Skeletal muscle satellite cell (primary cell): ENCODE data around the gene RHOG.

Experiments used
- H3K27me3 ChIP-seq: 2 replicates; pipeline ENCODE4 v1.7.0; 2013; ENCODE audit warnings: low read length; ENCODE audit not compliant: control insufficient read depth, insufficient read depth
- H3K36me3 ChIP-seq: 2 replicates; pipeline ENCODE4 v1.7.0; 2013; ENCODE audit warnings: mild to moderate bottlenecking, control low read depth, low read length; ENCODE audit not compliant: insufficient read depth
- H3K4me1 ChIP-seq: 2 replicates; pipeline ENCODE4 v1.7.0; 2013; ENCODE audit warnings: low read length; ENCODE audit not compliant: control insufficient read depth, insufficient read depth
- H3K4me2 ChIP-seq: 2 replicates; pipeline ENCODE4 v1.7.0; 2013; ENCODE audit warnings: mild to moderate bottlenecking, low read length
- H3K4me3 ChIP-seq: 2 replicates; pipeline ENCODE4 v1.7.0; 2013; ENCODE audit warnings: low read length
- H3K9ac ChIP-seq: 2 replicates; pipeline ENCODE4 v1.7.0; 2013; ENCODE audit warnings: mild to moderate bottlenecking, low read depth, low read length, moderate library complexity
- H3K9me3 ChIP-seq: replicated peaks from 2 replicates; pipeline ENCODE4 v1.7.0; 2013; ENCODE audit warnings: mild to moderate bottlenecking, control low read depth, low read length

The RHOG gene

DNA sequence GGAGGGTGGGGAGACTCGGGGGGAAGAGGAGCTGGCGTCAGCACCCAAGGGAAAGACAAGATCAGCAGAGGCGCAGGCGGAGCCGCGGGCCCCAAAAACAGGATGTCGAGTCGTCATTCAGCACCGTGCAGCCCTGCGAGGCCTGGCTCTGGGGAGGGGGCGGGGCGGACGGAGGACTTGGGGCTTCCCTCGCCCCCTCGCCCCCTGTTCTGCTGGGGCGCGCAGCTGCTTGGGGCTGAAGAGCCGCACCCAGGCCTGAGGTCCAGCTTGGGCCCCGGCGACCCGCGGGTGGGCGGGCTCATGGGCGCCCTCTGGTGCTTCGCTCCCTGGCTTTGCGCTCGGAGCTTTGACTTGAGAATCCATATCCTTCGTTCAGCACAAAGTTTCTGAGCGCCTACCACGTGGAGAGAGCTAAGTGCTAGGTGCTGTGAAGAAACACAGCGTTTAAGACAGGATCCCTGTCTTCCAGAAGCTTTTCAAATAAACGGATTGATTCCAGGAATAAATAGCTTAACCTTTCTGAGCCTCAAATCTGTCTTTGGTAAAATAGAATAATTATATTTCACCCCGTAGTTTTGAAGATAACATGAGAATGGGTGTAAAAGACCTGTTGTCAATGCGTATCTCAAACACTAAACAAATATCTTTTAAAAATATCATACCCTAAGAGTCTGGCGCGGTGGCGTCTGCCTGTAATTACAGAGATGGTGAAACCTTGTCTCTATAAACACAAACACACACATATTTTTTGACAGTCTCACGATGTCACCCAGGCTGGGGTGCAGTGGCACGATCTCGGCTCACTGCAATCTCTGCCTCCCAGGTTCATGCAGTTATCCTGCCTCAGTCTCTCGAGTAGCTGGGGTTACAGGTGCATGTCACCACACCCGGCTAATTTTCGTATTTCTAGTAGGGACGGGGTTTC, 929 bp upstream of the RHOG start:
- Histone ChIP-seq H3K9ac (peak overlapping the region; percentile 91), H3K36me3 (no peaks in the 10 kb centered on the region), H3K4me3 (peak overlapping the region; percentile 97), H3K27me3 (no peaks in the 10 kb centered on the region), H3K9me3 (no peaks in the 10 kb centered on the region), H3K4me2 (peak overlapping the region; percentile 82), H3K4me1 (peaks cover 32% of the 10 kb centered on the region)

- Histone ChIP-seq H3K4me3 (peak overlapping the region; percentile 97), H3K9me3 (no peaks in the 10 kb centered on the region), H3K27me3 (no peaks in the 10 kb centered on the region), H3K36me3 (peaks cover 3% of the 10 kb centered on the region), H3K9ac (peak overlapping the region; percentile 91), H3K4me2 (peak overlapping the region; percentile 98), H3K4me1 (peaks cover 38% of the 10 kb centered on the region)
These were observed 522 bp downstream of the RHOG start for GRCh38 chr11:3840004-3840869.

DNA sequence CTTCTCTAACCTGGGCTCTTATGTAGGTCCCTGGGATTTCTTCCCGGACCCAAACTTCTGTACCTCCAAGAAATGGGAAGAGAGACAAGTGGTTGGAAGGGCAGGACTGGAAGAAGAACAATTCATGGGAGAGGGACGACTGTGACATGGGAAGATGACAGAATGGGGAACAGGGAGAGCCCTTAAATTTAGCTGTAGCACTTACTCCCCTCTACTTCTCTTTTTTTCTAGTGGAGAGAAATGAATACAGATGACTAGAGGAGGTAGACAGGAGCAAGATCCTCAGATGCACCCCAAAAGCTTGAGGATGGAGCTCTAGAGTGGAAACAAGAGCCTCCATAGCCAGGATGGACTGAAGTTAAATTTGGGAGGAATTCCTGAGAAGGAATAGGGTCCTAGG, 2.3 kb downstream of the RHOG start:
- H3K9ac ChIP-seq = no peak overlapping the region
- peak overlapping the region; percentile 98 for H3K4me2 ChIP-seq
- H3K27me3 ChIP-seq = no peaks in the 10 kb centered on the region
- H3K36me3 ChIP-seq = peaks cover 17% of the 10 kb centered on the region
- peaks cover 45% of the 10 kb centered on the region for H3K4me1 ChIP-seq
- peak overlapping the region; percentile 97 for H3K4me3 ChIP-seq
- no peaks in the 10 kb centered on the region for H3K9me3 ChIP-seq

GRCh38 chr11:3837793-3838192, 3.0 kb downstream of the RHOG start:
- Histone ChIP-seq H3K4me3 (no peak overlapping the region), H3K4me2 (peak overlapping the region; percentile 5), H3K9ac (no peak overlapping the region), H3K9me3 (no peaks in the 10 kb centered on the region), H3K27me3 (no peaks in the 10 kb centered on the region), H3K4me1 (peaks cover 45% of the 10 kb centered on the region), H3K36me3 (peaks cover 18% of the 10 kb centered on the region)

DNA sequence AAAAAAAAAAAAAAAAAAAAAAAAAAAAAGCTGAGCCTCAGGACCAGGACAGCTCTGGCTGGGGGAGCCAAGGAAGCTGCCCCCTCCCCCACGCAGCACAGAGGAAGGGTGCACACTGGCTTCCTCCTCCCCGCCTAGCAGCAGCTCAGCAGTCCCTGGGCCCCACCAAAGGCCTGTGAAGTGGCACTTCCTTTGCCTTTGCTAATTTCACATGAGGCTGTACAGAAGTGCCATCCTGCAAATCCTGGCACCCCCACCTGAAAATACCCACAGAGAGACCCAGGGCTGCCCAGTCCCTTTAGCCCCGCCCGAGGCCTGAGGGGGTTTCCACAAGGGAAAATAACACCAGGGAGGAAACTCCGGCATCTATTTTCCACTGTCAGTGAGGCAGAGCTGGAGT, 3.9 kb downstream of the RHOG start:
- H3K4me1 ChIP-seq = peaks cover 42% of the 10 kb centered on the region
- H3K9me3 ChIP-seq = no peaks in the 10 kb centered on the region
- no peaks in the 10 kb centered on the region for H3K27me3 ChIP-seq
- H3K36me3 ChIP-seq = peaks cover 18% of the 10 kb centered on the region
- H3K4me3 ChIP-seq = no peak overlapping the region
- no peak overlapping the region for H3K9ac ChIP-seq
- H3K4me2 ChIP-seq = no peak overlapping the region

GRCh38 chr11:3835751-3836150, 5.0 kb downstream of the RHOG start:
- Histone ChIP-seq H3K4me2 (no peak overlapping the region), H3K4me3 (no peak overlapping the region), H3K9me3 (no peaks in the 10 kb centered on the region), H3K4me1 (peaks cover 38% of the 10 kb centered on the region), H3K36me3 (peaks cover 22% of the 10 kb centered on the region), H3K27me3 (no peaks in the 10 kb centered on the region), H3K9ac (no peak overlapping the region)

- Histone ChIP-seq H3K9me3 (no peaks in the 10 kb centered on the region), H3K27me3 (no peaks in the 10 kb centered on the region), H3K4me3 (no peak overlapping the region), H3K4me1 (peaks cover 38% of the 10 kb centered on the region), H3K36me3 (peaks cover 28% of the 10 kb centered on the region), H3K9ac (no peak overlapping the region), H3K4me2 (no peak overlapping the region)
These were observed 5.9 kb downstream of the RHOG start for GRCh38 chr11:3834664-3835461.

DNA sequence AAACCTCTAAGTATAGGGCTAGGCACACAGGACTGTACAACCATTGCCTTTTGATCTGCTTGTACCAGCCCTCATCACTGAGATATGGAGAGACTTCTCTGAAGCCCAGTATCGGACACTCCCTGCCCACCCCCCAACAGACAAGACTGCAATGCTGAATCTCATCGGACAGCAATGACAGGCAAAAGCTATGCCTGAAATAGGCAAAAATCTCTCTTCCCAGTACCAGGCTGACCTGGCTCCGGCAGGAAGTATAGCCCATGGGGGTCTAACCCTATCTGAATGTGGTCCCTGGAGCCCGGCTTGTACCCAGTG, 6.5 kb downstream of the RHOG start:
- H3K9ac ChIP-seq = no peak overlapping the region
- H3K4me3 ChIP-seq = no peak overlapping the region
- H3K36me3 ChIP-seq = peaks cover 28% of the 10 kb centered on the region
- no peaks in the 10 kb centered on the region for H3K27me3 ChIP-seq
- peaks cover 33% of the 10 kb centered on the region for H3K4me1 ChIP-seq
- no peaks in the 10 kb centered on the region for H3K9me3 ChIP-seq
- no peak overlapping the region for H3K4me2 ChIP-seq

- Histone ChIP-seq H3K4me3 (no peak overlapping the region), H3K27me3 (no peaks in the 10 kb centered on the region), H3K4me1 (peaks cover 24% of the 10 kb centered on the region), H3K9me3 (no peaks in the 10 kb centered on the region), H3K4me2 (no peak overlapping the region), H3K9ac (no peak overlapping the region), H3K36me3 (peaks cover 28% of the 10 kb centered on the region)
These were observed 7.3 kb downstream of the RHOG start for GRCh38 chr11:3833449-3833848.

DNA sequence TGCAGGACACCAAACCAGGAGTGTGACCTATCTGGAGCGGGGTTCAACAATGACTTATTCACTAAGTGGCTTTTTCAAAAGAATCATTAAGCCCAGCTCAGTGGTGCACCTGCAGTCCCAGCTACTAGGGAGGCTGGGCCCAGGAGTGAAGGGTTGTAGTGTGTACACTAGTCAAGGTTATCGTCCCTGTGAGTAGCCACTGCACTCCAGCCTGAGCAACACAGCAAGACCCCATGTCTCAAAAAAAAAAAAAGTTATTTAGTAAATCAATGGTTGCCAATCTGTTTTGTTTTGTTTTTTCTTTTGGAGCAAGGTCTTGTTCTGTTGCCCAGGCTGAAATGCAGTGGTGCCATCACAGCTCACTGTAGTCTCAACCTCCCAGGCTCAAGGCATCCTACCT, 7.9 kb downstream of the RHOG start:
- Histone ChIP-seq H3K9me3 (no peaks in the 10 kb centered on the region), H3K4me2 (no peak overlapping the region), H3K27me3 (no peaks in the 10 kb centered on the region), H3K36me3 (peaks cover 33% of the 10 kb centered on the region), H3K9ac (no peak overlapping the region), H3K4me3 (no peak overlapping the region), H3K4me1 (peaks cover 18% of the 10 kb centered on the region)
